ENCODE data around the gene FAHD1. TPM values are rescaled to one million over a fixed set of nuclear protein-coding genes. Genes with fewer than 3 reads are reported as not detected.

Gene FAHD1
- total RNA-seq (ENCODE audit: low replicate concordance): 71.6 and 134 TPM in 2 replicates

DNA sequence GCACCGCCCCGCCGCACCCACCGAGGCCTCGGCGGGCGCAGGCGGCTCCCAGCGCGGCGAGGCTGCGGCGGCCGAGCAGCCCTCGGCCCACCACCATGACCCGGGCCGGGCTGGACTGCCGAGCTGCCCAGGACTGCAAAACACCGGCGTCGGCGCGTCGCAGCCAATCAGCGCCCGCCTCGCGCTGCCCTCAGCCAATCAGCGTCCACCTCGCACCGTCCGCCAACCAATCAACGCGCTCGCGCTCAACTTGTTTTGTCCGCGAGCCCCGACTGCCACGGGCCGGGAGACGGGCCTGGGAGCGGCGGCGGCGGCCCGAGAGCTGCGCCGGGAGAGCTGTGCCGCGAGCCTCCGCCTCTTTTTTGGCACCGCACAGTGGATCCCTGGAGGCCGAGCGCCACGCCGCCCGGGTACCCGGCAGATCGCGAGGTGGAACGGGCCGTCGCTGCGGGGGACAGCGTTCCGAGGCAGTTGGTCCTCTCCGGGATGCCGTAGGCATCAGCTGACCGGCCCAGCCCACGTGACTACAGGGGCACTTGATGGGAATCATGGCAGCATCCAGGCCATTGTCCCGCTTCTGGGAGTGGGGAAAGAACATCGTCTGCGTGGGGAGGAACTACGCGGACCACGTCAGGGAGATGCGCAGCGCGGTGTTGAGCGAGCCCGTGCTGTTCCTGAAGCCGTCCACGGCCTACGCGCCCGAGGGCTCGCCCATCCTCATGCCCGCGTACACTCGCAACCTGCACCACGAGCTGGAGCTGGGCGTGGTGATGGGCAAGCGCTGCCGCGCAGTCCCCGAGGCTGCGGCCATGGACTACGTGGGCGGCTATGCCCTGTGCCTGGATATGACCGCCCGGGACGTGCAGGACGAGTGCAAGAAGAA lies at the start of gene FAHD1, which contains the start of gene HAGH:
FAHD1 (plus strand) TSS at position 516 of the 883 bp plus-strand sequence; CDS start at position 549, 33 bp downstream.
HAGH (minus strand) TSS at position 135 of the 883 bp plus-strand sequence; CDS start at position 97, 38 bp downstream.

DNA sequence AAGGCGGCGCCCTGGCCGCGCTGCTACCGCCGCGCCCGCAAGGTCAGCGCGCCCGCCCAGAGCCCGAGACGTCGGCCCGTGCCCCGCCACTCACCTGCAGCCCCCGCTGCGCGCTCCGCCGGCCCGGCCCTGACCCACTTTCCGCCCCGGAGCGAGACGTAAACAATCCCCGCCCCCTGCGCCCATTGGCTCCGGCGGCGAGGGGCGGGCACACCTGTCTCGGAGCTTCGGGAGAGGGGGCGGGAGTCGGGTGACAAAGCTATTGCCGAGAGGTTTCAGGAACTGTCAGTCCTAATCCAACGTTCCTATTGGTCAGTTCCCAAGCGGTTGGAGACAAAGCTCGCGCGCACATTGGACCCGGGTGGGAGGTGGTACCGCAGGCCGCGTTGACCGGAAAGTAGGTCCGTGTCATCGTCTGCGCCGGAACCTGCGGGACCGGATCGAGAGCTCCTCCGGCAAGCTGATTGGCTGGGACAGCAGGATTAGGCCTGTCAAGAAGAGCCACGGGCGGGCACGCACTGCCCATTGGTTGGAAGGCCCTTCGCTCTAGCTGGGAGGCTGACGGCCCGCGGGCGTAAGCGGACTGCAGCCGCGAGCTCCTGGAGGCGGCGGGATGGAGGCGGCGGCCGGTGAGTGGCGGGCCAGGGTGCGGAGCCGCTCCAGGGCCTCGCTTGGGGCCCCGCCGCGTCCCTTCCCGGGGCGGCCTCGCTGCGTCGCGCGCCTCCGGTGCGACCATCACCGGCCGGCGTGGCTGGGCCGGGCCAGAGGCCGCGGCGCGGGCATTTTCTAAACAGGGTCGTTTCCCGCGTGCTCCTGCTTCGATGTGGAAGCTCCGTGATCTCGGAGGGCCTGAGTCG lies 44.4 kb upstream of the FAHD1 start, which contains the start of the genes NUBP2 and SPSB3:
NUBP2 (plus strand) TSS at position 553 of the 857 bp plus-strand sequence; CDS start at position 614, 61 bp downstream.
SPSB3 (minus strand) TSS at position 164 of the 857 bp plus-strand sequence. CDS start 1,088 bp downstream, outside the sequence.

DNA sequence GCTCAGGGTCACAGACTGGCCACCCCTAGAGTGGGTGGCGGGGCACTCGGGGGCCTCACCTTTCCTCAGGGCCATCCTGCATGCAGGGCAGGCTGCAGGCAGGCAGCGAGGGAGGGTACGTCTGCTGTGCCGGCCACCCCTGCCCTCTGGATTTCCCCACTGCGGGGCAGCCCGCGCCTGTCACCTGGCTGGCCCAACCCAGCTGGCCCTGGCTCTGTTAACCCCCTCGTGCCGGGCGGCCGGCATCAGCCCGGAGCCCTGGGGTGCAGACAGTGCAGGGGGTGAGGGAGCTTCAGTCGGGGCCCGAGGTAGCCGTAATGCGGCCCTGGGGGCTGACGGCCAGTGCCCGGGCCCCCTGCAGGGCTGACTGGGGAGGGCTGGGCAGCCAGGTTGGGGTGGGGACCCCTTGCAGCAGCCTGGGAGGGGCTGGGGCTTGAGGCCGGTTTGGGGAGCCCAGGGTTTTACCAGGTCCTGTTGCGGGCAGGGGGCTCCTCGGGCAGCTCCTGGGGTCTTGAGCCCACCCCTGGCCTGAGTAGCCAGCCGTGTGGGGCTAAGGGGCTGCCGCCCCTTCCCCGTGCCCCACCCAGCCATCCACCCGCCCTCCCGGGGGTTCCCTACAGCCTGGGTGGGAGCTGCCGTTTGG lies 33.3 kb upstream of the FAHD1 start, which contains the start of gene IGFALS:
IGFALS (minus strand) TSS at position 128 of the 643 bp plus-strand sequence; CDS start at position 75, 53 bp downstream.

DNA sequence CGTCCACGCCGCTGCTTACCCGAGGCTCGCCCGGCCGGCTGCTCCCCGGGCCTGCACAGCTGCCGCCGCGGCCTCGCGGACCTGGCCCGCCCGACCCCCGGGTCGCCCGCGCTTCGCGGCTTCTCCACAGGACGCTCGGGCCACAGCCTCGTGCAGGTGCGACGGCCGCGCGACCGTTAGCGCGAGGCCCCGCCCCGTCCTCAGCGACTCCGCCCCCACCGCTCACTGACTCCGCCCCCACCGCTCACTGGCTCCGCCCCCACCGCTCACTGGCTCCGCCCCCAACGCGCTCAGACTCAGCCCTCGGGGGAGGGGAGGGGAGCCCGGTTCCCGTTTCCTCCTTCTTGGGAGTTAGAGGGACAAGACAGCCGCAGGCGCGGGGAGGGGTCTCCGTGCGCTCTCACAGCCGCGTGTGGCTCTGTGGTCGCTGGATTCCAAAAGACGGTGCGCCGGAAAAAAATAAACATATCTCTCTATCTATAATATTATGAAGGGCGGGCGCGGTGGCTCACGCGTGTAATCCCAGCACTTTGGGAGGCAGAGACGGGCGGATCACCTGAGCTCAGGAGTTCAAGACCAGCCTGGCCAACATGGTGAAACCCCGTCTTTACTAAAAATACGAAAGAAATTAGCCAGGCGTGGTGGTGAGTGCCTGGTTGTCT lies 45.1 kb downstream of the FAHD1 start, which contains the start of gene MEIOB:
MEIOB (minus strand) TSS at position 191 of the 662 bp plus-strand sequence. CDS start 3,989 bp downstream, outside the sequence.

Other genes with a start within 250 kb of the FAHD1 start
- 23.9 and 68.7 TPM in 2 replicates for gene IFT140, start 215.1 kb upstream of the FAHD1 start, total RNA-seq (ENCODE audit: low replicate concordance)
- 4.4 and 4.8 TPM in 2 replicates for gene CRAMP1, start 214.8 kb upstream of the FAHD1 start, total RNA-seq (ENCODE audit: low replicate concordance)
- gene JPT2, start 148.9 kb upstream of the FAHD1 start, total RNA-seq (ENCODE audit: low replicate concordance): 8.8 and 26.7 TPM in 2 replicates
- 31.8 and 51.6 TPM in 2 replicates for gene MAPK8IP3, start 121.0 kb upstream of the FAHD1 start, total RNA-seq (ENCODE audit: low replicate concordance)
- 35.7 and 45.9 TPM in 2 replicates for gene NME3, start 55.7 kb upstream of the FAHD1 start, total RNA-seq (ENCODE audit: low replicate concordance)
- gene EME2, start 54.4 kb upstream of the FAHD1 start, total RNA-seq (ENCODE audit: low replicate concordance): 5.0 TPM in 2 replicates
- gene MRPS34, start 54.1 kb upstream of the FAHD1 start, total RNA-seq (ENCODE audit: low replicate concordance): 71.6 and 87.2 TPM in 2 replicates
- 30.8 and 55.7 TPM in 2 replicates for gene SPSB3, start 44.6 kb upstream of the FAHD1 start, total RNA-seq (ENCODE audit: low replicate concordance)
- 30.3 and 65.2 TPM in 2 replicates for gene NUBP2, start 44.2 kb upstream of the FAHD1 start, total RNA-seq (ENCODE audit: low replicate concordance)
- gene IGFALS, start 33.5 kb upstream of the FAHD1 start, total RNA-seq (ENCODE audit: low replicate concordance): under 0.01 TPM in 2 replicates
- 51.5 and 65.6 TPM in 2 replicates for gene HAGH, start 381 bp upstream of the FAHD1 start, total RNA-seq (ENCODE audit: low replicate concordance)
- 0.23 TPM in 1 of 2 replicates, not detected in the other for gene MEIOB, start 45.0 kb downstream of the FAHD1 start, total RNA-seq (ENCODE audit: low replicate concordance)
- gene HS3ST6, start 91.2 kb downstream of the FAHD1 start, total RNA-seq (ENCODE audit: low replicate concordance): not detected in 2 replicates
- 4.8 and 8.5 TPM in 2 replicates for gene MSRB1, start 116.0 kb downstream of the FAHD1 start, total RNA-seq (ENCODE audit: low replicate concordance)
- 0.12 TPM in 1 of 2 replicates, not detected in the other for gene RPL3L, start 127.5 kb downstream of the FAHD1 start, total RNA-seq (ENCODE audit: low replicate concordance)
- gene NDUFB10, start 132.3 kb downstream of the FAHD1 start, total RNA-seq (ENCODE audit: low replicate concordance): 221 and 281 TPM in 2 replicates
- gene RPS2, start 137.6 kb downstream of the FAHD1 start, total RNA-seq (ENCODE audit: low replicate concordance): 3,947 and 4,144 TPM in 2 replicates
- not detected in 2 replicates for gene RNF151, start 139.7 kb downstream of the FAHD1 start, total RNA-seq (ENCODE audit: low replicate concordance)
- gene TBL3, start 144.8 kb downstream of the FAHD1 start, total RNA-seq (ENCODE audit: low replicate concordance): 36.2 and 36.5 TPM in 2 replicates
- gene NOXO1, start 154.3 kb downstream of the FAHD1 start, total RNA-seq (ENCODE audit: low replicate concordance): not detected in 2 replicates
- 6.4 and 11.7 TPM in 2 replicates for gene GFER, start 157.0 kb downstream of the FAHD1 start, total RNA-seq (ENCODE audit: low replicate concordance)
- 0.94 and 4.9 TPM in 2 replicates for gene SYNGR3, start 162.8 kb downstream of the FAHD1 start, total RNA-seq (ENCODE audit: low replicate concordance)
- 9.9 and 12.0 TPM in 2 replicates for gene ZNF598, start 182.6 kb downstream of the FAHD1 start, total RNA-seq (ENCODE audit: low replicate concordance)
- 0.23 and 0.60 TPM in 2 replicates for gene NPW, start 192.6 kb downstream of the FAHD1 start, total RNA-seq (ENCODE audit: low replicate concordance)
- gene NHERF2, start 199.7 kb downstream of the FAHD1 start, total RNA-seq (ENCODE audit: low replicate concordance): 8.2 and 48.6 TPM in 2 replicates
- 33.1 and 36.3 TPM in 2 replicates for gene NTHL1, start 220.6 kb downstream of the FAHD1 start, total RNA-seq (ENCODE audit: low replicate concordance)
- 29.4 and 80.4 TPM in 2 replicates for gene TSC2, start 220.8 kb downstream of the FAHD1 start, total RNA-seq (ENCODE audit: low replicate concordance)

Measured in smooth muscle cell of the coronary artery (primary cell).